Activated T-cell treated with anti-CD3 and anti-CD28 coated beads, Interleukin-2, amount 50 U/mL, for 48 hours (primary cell): ENCODE measurements around the gene LRRC31.

Source experiments
- DNase-seq, 2 experiments: peaks; one replicate each; pipeline ENCODE4 v3.0.0-alpha.2; 2020

The LRRC31 gene

DNA sequence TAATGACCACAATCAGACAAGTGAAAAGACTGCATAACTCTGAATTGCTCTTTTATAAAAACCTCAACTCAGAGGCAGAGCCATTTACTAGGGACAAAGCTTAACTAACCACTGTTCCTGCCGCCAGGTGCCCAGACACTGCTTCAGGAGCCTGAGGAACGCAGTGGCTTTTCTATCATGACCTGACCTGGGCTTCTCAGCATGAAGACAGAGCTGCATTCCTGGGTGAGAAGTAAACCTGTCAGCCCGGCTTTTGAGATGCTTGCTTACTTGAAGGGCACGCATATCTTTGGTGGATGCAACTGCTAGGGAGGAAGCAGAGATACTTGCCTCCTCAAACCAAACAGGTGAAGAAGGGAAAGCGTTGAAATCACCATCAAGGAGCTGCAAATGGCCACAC is 7.9 kb downstream of the LRRC31 start:
- no peak for DNase-seq

DNA sequence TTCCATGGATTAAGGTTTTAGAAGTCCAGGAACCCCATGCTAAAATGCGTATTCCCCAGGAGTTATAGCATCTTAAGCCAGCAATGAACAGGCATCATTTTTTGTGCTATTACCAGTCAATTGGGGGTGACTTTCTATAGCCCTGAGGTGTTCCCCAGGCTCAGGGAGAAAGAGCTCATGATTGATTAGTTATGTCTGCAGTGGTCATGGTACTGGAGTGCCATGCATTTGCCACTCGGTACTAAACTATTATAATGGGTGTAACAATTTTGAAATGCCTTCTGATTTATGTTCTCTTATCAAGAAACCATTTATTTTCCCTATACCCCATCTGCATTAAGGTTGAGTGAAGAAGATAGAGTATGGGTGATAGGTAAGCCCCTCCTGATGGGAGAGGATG is 11.9 kb downstream of the LRRC31 start:
- DNase-seq, result no peak

- no peak for DNase-seq
Measured at GRCh38 chr3:169855514-169855913, 14.2 kb downstream of the LRRC31 start.

DNA sequence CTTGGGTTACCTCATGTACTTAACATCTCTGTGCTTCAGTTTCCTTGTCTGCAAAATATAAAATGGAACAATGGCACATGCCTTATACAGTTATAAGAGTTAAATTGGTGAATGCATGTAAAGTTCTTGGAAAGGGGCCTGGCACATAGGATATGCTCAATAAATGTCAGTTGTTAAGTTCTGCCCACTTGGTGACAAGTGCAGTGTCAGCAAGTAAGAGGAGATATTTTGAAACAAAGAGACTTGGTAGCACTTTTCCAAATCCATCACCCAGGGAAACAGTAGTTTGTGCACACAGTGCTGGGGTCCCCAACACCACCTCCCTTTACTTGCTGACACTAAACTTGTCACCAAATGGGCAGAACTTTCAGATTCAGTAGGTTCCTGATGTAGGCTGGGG is 19.1 kb downstream of the LRRC31 start:
- no peak for DNase-seq

- DNase-seq, result no peak
Measured at GRCh38 chr3:169848741-169849140, 21.0 kb downstream of the LRRC31 start.

- no peak for DNase-seq
Measured at GRCh38 chr3:169847896-169848295, 21.8 kb downstream of the LRRC31 start.

DNA sequence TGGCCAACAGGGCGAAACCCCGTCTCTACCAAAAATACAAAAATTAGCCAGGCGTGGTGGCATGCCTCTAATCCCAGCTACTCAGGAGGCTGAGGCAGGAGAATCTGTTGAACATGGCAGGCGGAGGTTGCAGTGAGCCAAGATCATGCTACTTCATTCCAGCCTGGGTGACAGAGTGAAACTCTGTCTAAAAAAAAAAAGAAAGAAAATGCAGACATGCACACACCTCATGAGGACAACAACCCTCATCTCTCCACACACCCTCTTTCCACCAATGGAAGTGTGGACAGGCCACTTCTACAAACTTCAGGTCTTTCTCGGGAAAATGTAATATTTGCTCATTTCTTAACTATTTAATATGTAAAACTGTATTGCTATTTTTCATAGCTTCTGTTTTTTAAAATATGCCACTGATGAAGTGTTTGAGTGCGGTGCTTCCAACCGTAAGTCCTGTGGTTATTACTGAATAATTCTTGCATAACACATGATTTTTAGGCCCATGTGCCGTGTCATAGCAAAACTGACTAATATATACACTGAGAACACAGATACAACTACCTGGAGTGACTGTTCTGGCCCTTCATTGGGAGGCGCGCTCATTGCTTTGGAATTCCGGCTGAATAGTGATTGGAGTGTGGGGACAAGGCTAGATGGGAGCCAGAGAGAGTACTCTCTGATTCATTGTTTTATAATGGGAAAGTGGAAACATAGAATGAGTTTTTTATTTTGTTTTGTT is 23.1 kb downstream of the LRRC31 start:
- DNase-seq, result no peak

DNA sequence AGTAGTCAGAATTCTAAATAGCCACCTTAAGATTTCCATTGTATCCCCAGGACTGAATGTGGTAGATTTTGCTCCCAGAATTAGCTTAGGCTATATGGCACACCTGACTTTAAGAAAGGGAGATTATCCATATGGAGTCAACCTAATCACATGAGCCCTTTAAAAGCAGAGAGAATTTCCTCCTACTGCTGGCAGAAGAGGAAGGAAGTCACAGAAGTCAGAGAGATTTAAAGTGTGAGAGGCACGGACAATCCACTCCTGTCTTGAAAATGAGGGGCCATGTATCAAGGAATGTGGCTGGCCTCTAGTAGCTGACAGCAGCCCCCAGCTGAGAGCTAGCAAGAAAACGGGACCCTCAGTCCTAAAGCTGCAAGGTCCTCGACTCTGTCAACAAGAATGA is 26.8 kb downstream of the LRRC31 start:
- DNase-seq, result no peak

DNA sequence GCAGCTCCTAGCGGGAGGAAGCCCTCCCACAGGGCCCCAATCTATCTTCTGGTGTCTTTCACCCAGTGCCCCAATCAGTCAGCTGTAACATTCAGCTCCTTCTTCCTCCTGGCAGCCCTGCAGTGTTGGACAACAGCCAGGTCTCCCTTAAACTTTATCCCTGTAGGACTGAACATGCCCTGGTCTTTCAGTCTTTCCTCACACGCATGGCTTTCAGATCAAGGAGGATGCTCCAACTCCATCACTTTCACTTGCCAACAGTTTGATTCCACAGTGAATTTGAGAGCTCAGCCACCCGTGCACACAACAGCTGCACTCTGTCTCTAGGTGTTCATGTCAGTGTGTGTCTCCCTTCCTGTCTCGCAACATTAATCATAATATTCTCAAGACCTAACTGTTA is 28.6 kb downstream of the LRRC31 start:
- no peak for DNase-seq

DNA sequence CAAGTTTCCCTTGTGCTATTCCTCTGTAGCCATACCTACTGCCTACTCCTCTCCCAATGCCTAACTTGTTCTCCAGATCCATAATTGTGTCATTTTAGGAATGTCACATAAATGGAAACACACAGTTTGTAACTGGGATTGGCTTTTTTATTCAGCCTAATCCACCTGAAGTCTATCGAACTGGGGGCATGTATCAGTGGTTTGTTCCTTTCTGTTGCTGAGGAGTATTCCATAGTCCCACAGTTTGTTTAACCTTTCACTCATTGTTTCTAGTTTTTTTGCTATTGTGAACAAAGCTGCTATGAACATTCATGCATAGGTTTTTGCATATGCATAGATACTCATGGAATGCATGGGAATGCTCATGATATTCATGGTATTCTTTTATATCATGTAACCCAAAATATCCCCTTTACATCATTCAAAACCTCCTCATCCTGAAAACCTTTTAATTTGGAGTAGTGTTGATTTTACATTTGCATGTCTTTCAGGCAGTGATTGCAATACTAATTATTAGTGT is 31.2 kb downstream of the LRRC31 start:
- DNase-seq, result no peak

- DNase-seq, result no peak
Measured at GRCh38 chr3:169836942-169837275, 32.8 kb downstream of the LRRC31 start.

DNA sequence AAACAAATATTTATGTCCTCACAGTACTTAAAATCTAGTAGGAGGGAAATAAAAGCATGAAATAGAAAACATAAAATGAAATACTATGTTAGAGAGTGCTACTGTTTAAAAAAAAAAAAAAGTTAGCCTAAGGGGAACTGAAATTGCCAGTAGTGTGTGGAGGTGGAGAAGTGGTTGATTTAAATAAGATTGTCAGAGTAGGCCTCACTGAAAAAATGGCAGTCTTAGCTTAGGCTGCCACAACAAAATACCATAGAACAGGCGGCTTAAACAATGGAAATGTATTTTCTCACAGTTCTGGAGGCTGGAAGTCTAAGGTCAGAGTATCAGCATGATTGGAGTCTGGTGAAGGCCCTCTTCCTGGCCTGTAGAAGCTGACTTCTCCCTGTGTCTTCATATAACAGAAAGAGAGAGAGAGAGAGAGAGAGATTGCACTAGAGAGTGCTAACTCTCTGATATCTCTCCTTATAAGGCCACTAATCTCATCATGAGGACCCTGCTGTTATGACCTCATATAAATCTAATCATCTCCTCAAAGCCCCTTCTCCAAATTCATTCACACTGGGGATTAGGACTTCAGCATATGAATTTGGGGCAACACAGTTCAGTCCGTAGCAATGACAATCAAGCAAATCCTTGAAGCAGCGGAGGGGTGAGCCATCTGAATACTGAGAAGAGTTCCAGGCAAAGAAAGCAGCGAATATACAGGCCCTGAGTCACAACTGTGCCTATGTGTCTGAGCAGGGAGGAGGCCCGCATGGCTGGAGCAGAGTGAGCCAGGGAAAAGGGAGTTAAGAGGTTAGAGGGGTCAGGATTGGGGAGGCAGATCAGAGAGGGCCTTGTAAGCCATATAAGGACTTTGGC is 33.4 kb downstream of the LRRC31 start:
- no peak for DNase-seq

DNA sequence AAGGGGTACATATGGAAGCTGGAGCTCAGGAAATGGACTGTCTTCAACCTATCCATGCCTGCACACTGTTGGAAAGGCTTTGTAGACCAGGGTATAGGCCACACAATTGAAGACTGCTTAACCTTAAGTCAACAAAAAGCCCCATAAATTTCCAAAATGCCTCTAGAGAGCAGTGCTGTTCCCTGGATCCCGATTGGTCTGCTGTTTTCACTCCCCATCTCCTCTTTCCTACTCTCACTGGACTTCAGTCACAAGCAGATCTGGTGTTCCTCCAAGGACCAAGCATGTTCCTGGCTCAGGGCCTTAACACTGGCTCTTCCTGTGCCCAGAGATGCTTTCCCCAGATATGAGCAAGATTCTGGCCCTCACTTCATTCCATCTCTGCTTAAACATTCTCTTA is 34.2 kb downstream of the LRRC31 start:
- no peak for DNase-seq

GRCh38 chr3:169827712-169828111 is 42.0 kb downstream of the LRRC31 start:
- no peak for DNase-seq

DNA sequence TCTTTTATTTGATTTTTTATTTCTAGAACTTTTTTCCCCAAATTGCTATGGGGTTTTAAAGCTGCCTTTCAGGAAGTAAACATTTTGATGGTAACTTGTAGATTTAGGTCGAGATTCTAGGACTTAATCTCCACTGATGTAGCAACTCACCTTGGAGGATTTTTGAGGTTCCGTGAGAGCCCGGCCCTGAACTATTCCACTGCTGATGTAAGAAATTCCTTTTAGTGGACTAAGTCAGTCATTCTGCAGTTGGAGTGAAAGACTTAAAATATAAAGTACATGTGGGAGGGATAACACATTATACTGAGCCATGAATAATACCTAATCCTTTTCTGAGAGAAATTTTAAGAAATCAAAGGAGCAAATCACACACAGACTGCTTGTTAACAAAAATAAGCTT is 44.4 kb downstream of the LRRC31 start:
- DNase-seq, result no peak

DNA sequence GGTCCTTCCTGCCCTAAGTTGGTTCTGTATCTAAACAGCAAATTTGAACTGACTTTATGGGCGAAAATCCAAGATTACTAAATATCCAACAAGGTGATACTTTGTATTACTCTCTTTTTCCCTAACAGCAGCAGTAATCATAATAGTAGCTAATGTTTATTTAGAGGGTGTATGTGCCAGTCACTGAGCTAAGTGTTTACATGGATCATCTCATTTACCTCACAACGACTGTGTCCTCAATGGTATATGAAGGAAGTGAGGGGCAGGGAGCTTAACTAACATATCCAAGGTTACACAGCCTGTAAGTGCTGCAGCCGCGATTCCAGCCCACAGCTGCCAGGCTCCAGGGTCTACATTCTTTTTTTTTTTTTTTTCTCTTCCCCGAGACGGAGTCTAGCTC is 46.8 kb downstream of the LRRC31 start:
- no peak for DNase-seq

DNA sequence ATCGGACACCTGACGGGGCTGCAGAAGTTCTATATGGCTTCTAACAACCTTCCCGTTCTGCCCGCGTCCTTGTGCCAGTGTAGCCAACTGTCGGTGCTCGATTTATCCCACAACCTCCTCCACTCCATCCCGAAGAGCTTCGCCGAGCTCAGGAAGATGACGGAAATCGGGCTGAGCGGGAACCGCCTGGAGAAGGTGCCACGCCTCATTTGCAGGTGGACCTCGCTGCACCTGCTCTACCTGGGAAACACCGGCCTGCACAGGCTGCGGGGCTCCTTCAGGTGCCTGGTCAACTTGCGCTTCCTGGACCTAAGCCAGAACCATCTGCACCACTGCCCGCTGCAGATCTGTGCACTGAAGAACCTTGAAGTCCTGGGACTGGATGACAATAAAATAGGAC is 47.2 kb downstream of the LRRC31 start:
- DNase-seq, result no peak

- DNase-seq, result no peak
Measured at GRCh38 chr3:169822091-169822490, 47.6 kb downstream of the LRRC31 start.

DNA sequence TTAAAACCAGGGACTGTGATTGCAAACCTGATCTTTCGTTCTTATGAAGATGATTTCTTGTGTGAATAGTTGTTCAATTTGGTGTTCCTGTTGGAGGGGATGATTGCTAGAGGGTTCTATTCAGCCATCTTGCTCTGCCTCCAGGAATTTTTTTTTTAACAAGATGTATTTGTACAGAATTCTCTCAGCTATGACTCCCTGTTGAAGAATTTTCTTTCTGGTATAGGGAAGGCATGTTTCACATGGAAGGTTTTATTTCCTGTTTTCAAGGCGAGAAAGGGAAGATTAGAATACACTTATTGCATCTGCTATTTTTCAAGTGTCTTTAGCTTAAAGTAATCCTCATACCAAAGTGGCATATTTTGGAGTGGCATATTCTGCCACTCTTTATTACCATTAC is 51.4 kb downstream of the LRRC31 start:
- no peak for DNase-seq

- DNase-seq, result no peak
Measured at GRCh38 chr3:169815590-169816150, 54.1 kb downstream of the LRRC31 start.

DNA sequence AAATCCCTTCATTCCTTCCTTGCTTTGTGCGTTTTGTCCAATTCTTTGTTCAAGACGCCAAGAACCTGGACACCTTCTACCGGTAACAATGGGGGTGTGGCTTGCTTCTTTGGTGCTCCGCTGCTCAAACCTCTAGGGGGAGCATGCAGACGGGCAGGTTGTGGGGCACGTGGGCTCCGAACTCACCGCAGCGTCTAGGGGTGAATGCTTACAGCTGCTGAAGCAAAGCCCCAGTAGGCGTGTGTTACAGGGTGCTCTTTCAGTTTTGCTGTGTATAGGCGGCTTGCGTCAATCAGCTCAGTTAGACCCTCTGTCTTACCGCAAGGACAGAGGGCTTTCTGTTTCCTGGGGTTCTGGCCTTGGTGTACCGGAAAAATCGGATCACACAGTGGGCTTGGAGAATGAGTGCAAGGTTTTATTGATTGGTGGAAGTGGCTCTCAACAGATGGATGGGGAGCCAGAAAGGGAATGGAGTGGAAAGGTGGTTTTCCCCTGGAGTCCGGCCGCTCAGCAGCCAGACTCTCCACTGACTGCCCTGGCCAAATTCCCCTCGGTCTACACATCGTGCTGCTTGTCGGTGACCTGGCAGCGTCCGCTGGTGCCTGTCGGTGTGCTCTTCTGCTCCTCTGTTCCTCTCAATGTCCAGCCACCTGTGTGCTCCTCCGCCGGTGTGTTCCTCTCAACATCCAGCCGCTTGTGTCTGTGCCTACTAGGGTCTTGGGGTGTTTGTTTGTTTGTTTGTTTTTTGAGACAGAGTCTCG is 55.8 kb downstream of the LRRC31 start:
- peak; percentile 82 to 85 for DNase-seq

- DNase-seq, result no peak
Measured at GRCh38 chr3:169813278-169813677, 56.5 kb downstream of the LRRC31 start.
